Activated CD4-positive, alpha-beta T cell treated with anti-CD3 and anti-CD28 coated beads, Interleukin-2, amount 50 U/mL, for 24 hours (primary cell): ENCODE results near the gene STAM.
"Not testable (repeated sequence)": the region's sequence is repeated elsewhere in the genome, so short reads cannot be mapped to it uniquely, and the experiment has no call there.

Experiments used
- DNase-seq, 2 donors: peaks; one replicate each; pipeline ENCODE4 v3.0.0-alpha.2; 2020; ENCODE audit warnings: low read depth in 1 of 2, low spot score in 1 of 2

STAM gene

GRCh38 chr10:17643755-17644484 is at the start of gene STAM:
TSS of gene STAM (plus strand) at chr10:17644151. CDS start at chr10:17644340, 189 bp downstream.
- DNase-seq, result peak; percentile 88 to 89

DNA sequence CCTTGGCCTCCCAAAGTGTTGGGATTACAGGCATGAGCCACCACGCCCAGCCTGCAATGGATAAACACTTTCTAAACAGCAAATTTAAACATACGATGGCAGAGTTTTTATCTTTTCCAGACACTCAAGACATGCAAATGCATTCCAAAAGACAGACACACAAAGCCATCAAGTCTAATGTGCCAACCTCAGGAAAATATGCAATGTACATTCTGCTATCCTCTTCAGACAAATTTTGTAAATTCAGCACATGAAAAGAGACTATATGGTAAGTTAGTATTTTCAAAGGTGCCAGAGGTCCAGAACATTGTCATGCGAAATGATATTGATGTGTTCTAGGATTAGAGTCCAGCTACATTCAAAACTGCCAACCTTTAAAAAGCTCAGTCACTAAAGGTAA is 46.6 kb upstream of the STAM start:
- no peak for DNase-seq

DNA sequence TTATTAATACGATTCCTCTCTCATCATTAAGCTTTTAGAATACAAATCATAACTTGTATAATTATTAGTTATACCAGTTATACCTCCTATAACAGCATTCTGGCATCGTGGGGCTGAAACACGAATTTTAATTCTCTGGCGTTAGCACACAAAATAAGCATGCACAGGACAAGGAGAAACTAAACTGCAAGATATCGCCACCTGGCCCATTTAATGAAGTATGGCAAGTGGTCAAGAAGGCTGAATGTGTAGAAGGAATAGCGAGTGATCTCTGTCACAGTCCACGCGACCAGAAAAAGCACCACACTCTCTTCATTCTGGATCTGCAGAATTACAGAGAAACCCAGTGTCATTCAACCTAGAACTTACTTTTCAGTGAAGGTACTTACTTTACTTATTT is 44.9 kb upstream of the STAM start:
- no peak for DNase-seq

DNA sequence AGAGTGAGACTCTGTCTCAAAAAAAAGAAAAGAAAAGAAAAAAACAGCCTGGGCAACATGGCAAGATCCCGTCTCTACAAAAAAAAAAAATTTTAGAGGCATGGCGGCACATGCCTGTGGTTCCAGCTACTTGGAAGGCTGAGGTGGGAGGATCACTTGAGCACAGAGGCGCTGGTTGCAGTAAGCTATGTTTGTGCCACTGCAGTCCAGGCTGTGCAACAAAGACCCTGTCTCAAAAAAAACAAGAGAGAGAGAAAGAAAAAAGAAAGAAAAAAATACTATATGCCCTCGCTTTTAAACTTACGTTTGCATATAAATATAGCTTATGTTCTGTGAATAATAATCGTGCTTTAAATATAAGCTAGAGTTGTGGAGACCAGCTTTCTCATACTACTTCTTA is 38.0 kb upstream of the STAM start:
- no peak for DNase-seq

GRCh38 chr10:17606547-17607040 is 37.4 kb upstream of the STAM start:
- no peak for DNase-seq

DNA sequence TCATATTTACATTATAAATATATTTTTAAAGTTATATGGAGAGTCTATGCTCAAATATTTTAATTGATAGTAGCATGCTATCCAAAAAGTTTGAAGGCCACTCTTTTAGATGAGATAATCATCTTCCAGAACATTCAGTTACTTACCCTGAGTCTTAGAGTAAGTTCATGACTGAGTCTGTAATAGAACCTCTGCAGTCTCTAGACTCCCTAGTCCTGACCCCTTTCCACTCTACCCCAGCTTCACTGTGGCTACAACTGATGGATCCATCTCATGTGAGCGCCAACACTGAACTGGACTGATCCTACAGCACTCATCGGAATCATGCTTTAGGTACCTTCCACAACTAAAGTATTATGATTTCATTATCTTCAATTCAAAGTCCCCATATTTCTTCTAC is 36.9 kb upstream of the STAM start:
- DNase-seq, result no peak

DNA sequence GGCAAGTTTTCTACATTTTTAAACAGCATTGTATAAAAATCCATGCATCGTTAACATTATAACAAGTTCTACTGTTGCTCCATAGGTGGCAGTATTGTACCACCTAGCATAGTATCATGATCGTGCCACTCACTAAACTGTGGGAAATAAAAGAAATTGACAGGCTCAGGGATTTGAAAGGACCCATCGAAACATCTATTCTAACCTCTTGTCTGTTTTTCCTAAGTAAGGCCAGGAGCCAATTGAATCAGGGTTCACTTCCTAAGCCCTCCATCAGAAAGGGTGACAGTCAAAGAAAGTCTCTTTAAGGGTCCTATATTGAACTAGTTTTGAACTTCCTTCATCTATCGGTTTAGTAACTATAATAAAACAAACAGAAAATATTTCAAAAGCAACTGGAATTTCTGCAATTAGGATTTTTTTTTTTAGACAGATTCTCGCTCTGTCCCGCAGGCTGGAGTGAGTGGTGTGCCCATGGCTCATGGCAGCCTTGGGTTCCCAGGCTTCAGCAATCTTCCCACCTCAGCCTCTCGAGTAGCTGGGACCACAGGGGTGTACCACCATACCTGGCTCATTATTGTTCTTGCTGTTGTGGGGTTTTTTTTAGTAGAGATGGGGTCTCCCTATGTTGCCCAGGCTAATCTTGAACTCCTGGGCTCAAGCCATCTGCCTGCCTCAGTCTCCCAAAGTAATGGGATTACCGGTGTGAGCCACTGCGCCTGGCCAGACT is 36.2 kb upstream of the STAM start:
- peak in 1 of 2 donors; percentile 44 for DNase-seq

- DNase-seq, result no peak
These were observed 34.4 kb upstream of the STAM start for GRCh38 chr10:17609523-17610079.

- DNase-seq, result no peak
These were observed 27.4 kb upstream of the STAM start for GRCh38 chr10:17616403-17617030.

GRCh38 chr10:17617031-17617911 is 26.7 kb upstream of the STAM start, which contains the start of gene HACD1:
TSS of gene HACD1 (minus strand) at chr10:17617374. CDS start at chr10:17617339, 35 bp downstream.
- DNase-seq, result peak in 1 of 2 donors; percentile 14

GRCh38 chr10:17622061-17622460 is 21.9 kb upstream of the STAM start:
- DNase-seq, result no peak

- no peak for DNase-seq
These were observed 19.0 kb upstream of the STAM start for GRCh38 chr10:17624996-17625395.

DNA sequence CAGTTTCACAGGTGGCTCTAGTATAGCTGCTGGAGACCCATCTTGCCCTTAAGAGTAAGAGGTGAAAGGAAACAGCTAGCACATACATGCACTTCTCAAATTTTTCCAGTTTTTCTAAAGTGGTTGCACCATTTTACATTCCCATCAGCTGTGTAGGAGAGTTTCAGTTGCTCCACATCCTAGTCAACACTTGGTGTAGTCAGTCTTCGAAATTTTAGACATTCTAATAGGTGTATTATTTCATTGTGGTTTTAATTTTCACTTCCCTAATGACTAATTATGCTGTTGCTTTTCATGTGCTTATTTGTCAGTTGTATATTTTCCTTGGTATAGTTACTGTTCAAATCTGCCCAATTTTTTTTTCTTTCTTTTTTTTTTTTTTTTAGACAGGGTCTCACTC is 17.3 kb upstream of the STAM start:
- DNase-seq, result no peak

- not testable (repeated sequence) for DNase-seq
These were observed 11.4 kb upstream of the STAM start for GRCh38 chr10:17632590-17632989.

- no peak for DNase-seq
These were observed 10.6 kb upstream of the STAM start for GRCh38 chr10:17633353-17633752.

DNA sequence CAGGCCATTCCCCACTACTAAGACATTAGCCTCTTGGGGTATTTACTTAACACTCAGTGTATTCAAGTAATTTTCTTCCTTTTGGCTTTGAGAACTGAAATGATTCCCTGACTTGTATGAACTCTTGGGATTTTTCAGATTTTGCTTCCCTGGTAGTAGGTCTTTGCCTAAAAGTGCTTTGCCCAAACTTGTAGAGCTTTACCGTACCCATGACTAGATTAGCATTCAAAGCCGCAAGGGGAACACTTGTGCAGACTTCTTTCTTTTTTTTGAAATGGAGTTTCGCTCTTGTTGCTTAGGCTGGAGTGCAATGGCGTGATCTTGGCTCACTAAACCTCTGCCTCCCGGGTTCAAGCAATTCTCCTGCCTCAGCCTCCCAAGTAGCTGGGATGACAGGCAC is 6.1 kb upstream of the STAM start:
- DNase-seq, result no peak

- no peak for DNase-seq
These were observed 3.6 kb upstream of the STAM start for GRCh38 chr10:17640331-17640816.

GRCh38 chr10:17643339-17643754 is 604 bp upstream of the STAM start:
- DNase-seq, result no peak

GRCh38 chr10:17644485-17644943 is 563 bp downstream of the STAM start:
- no peak for DNase-seq

DNA sequence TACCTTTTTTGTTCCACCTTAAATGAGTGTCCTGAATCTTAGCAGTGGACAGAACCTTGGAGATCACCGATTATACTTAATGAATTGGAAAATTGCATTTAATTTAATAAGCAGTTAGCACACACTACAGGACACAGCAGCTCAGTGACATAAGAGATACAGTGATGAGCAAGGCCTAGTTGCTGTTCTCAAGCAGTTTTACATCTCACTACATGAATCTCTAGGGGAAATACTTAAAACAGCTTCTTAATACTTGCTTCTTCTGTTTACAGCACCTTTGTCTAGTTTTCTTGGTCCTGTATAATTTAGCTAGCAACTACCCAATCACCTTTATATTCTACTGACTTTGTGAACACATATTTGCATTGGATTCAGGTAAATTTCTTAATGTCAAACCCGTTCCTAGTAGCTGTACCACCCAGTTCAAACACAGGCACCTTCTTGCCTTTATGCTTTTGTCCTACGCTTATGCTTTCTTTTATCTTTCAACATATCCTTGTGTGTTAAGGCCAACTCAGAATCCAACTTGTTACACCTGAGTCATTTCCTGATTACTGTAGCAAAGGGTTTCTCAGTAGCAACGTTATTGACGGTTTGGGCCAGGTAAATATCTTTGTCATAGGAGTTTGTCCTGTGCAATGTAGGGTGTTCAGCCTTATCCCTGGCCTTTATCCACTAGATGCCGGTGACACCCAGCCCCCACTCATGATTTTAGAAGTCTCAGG is 1.8 kb downstream of the STAM start:
- no peak for DNase-seq
